ENCODE measurements around the gene FMO4.

GRCh38 chr1:171367436-171367835 lies 53.5 kb downstream of the FMO4 start:
- TF ChIP-seq, protein P1, sequence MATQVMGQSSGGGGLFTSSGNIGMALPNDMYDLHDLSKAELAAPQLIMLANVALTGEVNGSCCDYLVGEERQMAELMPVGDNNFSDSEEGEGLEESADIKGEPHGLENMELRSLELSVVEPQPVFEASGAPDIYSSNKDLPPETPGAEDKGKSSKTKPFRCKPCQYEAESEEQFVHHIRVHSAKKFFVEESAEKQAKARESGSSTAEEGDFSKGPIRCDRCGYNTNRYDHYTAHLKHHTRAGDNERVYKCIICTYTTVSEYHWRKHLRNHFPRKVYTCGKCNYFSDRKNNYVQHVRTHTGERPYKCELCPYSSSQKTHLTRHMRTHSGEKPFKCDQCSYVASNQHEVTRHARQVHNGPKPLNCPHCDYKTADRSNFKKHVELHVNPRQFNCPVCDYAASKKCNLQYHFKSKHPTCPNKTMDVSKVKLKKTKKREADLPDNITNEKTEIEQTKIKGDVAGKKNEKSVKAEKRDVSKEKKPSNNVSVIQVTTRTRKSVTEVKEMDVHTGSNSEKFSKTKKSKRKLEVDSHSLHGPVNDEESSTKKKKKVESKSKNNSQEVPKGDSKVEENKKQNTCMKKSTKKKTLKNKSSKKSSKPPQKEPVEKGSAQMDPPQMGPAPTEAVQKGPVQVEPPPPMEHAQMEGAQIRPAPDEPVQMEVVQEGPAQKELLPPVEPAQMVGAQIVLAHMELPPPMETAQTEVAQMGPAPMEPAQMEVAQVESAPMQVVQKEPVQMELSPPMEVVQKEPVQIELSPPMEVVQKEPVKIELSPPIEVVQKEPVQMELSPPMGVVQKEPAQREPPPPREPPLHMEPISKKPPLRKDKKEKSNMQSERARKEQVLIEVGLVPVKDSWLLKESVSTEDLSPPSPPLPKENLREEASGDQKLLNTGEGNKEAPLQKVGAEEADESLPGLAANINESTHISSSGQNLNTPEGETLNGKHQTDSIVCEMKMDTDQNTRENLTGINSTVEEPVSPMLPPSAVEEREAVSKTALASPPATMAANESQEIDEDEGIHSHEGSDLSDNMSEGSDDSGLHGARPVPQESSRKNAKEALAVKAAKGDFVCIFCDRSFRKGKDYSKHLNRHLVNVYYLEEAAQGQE (IDR thresholded peaks at IDR 0.05; ENCODE audit: low read depth, low read length), result no peak
- TF ChIP-seq POLR2A (IDR thresholded peaks at IDR 0.05; ENCODE audit: low read depth, low read length) (no peak), NRF1 (conservative IDR thresholded peaks at IDR 0.05; ENCODE audit: low read depth, low read length) (no peak), BHLHE40 (IDR thresholded peaks at IDR 0.05; ENCODE audit: borderline replicate concordance in 1 of 2, low read depth in 2 of 2, low read length in 1 of 2) (no peak), SP1 (IDR thresholded peaks at IDR 0.05; ENCODE audit: low read depth, low read length) (no peak), TAF1 (IDR thresholded peaks at IDR 0.05; ENCODE audit: borderline replicate concordance, low read depth, low read length) (no peak), TCF12 (IDR thresholded peaks at IDR 0.05; ENCODE audit: low read depth, low read length) (no peak), SUPT20H (IDR thresholded peaks at IDR 0.05; ENCODE audit: borderline replicate concordance, control insufficient read depth, low read depth, low read length) (no peak), SREBF2 (IDR thresholded peaks at IDR 0.05; ENCODE audit: low read length) (no peak)
- TF ChIP-seq, protein P2, sequence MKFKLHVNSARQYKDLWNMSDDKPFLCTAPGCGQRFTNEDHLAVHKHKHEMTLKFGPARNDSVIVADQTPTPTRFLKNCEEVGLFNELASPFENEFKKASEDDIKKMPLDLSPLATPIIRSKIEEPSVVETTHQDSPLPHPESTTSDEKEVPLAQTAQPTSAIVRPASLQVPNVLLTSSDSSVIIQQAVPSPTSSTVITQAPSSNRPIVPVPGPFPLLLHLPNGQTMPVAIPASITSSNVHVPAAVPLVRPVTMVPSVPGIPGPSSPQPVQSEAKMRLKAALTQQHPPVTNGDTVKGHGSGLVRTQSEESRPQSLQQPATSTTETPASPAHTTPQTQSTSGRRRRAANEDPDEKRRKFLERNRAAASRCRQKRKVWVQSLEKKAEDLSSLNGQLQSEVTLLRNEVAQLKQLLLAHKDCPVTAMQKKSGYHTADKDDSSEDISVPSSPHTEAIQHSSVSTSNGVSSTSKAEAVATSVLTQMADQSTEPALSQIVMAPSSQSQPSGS (IDR thresholded peaks at IDR 0.05; ENCODE audit: low read length), result no peak
- TF ChIP-seq, protein P3, sequence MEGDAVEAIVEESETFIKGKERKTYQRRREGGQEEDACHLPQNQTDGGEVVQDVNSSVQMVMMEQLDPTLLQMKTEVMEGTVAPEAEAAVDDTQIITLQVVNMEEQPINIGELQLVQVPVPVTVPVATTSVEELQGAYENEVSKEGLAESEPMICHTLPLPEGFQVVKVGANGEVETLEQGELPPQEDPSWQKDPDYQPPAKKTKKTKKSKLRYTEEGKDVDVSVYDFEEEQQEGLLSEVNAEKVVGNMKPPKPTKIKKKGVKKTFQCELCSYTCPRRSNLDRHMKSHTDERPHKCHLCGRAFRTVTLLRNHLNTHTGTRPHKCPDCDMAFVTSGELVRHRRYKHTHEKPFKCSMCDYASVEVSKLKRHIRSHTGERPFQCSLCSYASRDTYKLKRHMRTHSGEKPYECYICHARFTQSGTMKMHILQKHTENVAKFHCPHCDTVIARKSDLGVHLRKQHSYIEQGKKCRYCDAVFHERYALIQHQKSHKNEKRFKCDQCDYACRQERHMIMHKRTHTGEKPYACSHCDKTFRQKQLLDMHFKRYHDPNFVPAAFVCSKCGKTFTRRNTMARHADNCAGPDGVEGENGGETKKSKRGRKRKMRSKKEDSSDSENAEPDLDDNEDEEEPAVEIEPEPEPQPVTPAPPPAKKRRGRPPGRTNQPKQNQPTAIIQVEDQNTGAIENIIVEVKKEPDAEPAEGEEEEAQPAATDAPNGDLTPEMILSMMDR (IDR thresholded peaks at IDR 0.05 in 2 of 3, conservative IDR thresholded peaks at IDR 0.05 in 1 of 3; ENCODE audit: control insufficient read depth in 2 of 3, extremely low read depth in 1 of 3, insufficient read depth in 1 of 3, low read depth in 3 of 3, low read length in 3 of 3), result no peak
